Fibroblast of mammary gland (primary cell): ENCODE measurements around the gene NLRC5.
A peak's percentile ranks its signal among the peaks of the same experiment; 100 is the strongest.

Experiments used
- DNase-seq: peaks from one replicate; pipeline ENCODE4 v3.0.0-alpha.2; 2010; ENCODE audit warnings: low read depth
- H3K4me3 ChIP-seq: 2 replicates; pipeline ENCODE4 v1.5.1; 2011; ENCODE audit warnings: low read depth, mild to moderate bottlenecking, low read length, moderate library complexity; ENCODE audit not compliant: control insufficient read depth
- CTCF ChIP-seq: conservative IDR thresholded peaks from 2 replicates; pipeline ENCODE4 v1.5.1; 2011; ENCODE audit warnings: low read depth, low read length, inconsistent platforms; ENCODE audit not compliant: control insufficient read depth, insufficient read depth

Gene NLRC5

GRCh38 chr16:57113664-57114063 is 124.3 kb downstream of the NLRC5 start:
- TF ChIP-seq CTCF, result no peak
- no peak overlapping the region for H3K4me3 ChIP-seq
- DNase-seq, result no peak

GRCh38 chr16:57115168-57115513 is 125.8 kb downstream of the NLRC5 start:
- TF ChIP-seq CTCF, result no peak
- H3K4me3 ChIP-seq, result no peak overlapping the region
- DNase-seq, result peak; percentile 26

GRCh38 chr16:57115514-57116182 is 126.3 kb downstream of the NLRC5 start:
- no peak overlapping the region for H3K4me3 ChIP-seq
- DNase-seq, result peak; percentile 37
- no peak for TF ChIP-seq CTCF

GRCh38 chr16:57118461-57119084 is 129.2 kb downstream of the NLRC5 start:
- no peak for TF ChIP-seq CTCF
- H3K4me3 ChIP-seq, result no peak overlapping the region
- no peak for DNase-seq

- H3K4me3 ChIP-seq, result no peak overlapping the region
- DNase-seq, result no peak
- no peak for TF ChIP-seq CTCF
These were observed 134.0 kb downstream of the NLRC5 start for GRCh38 chr16:57123216-57123973.

GRCh38 chr16:57123974-57124674 is 134.8 kb downstream of the NLRC5 start:
- TF ChIP-seq CTCF, result no peak
- no peak for DNase-seq
- no peak overlapping the region for H3K4me3 ChIP-seq
